ENCODE data around the gene TMPRSS11D. TPM values are rescaled to one million over a fixed set of nuclear protein-coding genes. Genes with fewer than 3 reads are reported as not detected.
A peak's percentile ranks its signal among the peaks of the same experiment; 100 is the strongest.

The TMPRSS11D gene
- total and polyA plus RNA-seq, 2 of the 4 experiments (the other 2 are of a cell fraction): not detected

DNA sequence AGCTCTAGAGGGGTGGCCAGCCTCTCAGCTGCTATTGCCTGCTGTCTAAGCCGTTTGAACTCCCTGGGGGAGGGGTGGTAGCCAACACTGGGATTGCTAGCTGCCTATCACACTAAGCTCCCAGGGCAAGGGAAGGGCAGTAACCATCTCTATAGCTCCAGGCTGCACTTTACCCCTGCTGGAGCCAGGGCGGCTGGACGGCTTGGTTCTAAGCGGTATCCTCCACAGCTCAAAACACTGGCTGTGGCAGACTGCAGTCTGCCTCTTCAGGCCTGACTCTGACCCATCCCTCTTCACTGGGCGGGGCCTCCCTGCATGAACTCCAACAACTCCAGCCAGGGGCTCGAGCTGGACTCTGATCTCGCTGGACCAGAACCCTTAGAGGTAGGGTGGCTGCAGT lies 74.3 kb downstream of the TMPRSS11D start:
- Histone ChIP-seq H3K9me3 (ENCODE audit: control insufficient read depth, insufficient read depth, low read length) (no peaks in the 10 kb centered on the region), H3K4me2 (ENCODE audit: low read depth, low read length) (no peak overlapping the region), H2AK9ac (replicated peaks; ENCODE audit: low read depth, low read length, poor library complexity) (no peak overlapping the region), H4K5ac (ENCODE audit: low read depth, low read length) (no peak overlapping the region), H2BK5ac (ENCODE audit: low read depth, low read length, poor library complexity, severe bottlenecking) (no peak overlapping the region), H3K56ac (ENCODE audit: extremely low read depth, insufficient read depth, low read length) (no peak overlapping the region), H3K18ac (ENCODE audit: low read depth, low read length) (no peak overlapping the region), H3K27me3 (ENCODE audit: control insufficient read depth, insufficient read depth, low read length) (no peaks in the 10 kb centered on the region), H2AFZ (replicated peaks; ENCODE audit: low read length, poor library complexity) (peak overlapping the region; percentile 13), H4K8ac (ENCODE audit: low read depth in 2 of 2, low read length in 2 of 2) (no peak overlapping the region), H2BK120ac (ENCODE audit: low read depth, low read length) (no peak overlapping the region), H3K9me1 (ENCODE audit: insufficient read depth, low read length) (no peaks in the 10 kb centered on the region), H3K4me1 (ENCODE audit: control insufficient read depth, insufficient read depth, low read length) (no peaks in the 10 kb centered on the region), H3K23ac (ENCODE audit: low read depth, low read length) (no peak overlapping the region), H2BK20ac (ENCODE audit: low read depth, low read length) (no peak overlapping the region), H2BK15ac (ENCODE audit: low read depth, low read length) (no peak overlapping the region), H3K4ac (ENCODE audit: low read depth, low read length) (no peak overlapping the region), H3K36me3 (ENCODE audit: control insufficient read depth, insufficient read depth, low read length) (no peaks in the 10 kb centered on the region), H3K9ac (ENCODE audit: low read depth, low read length) (no peak overlapping the region), H3K14ac (replicated peaks; ENCODE audit: low read depth, low read length) (no peak overlapping the region), H2AK5ac (ENCODE audit: low read depth, low read length) (no peak overlapping the region), H3K27ac (ENCODE audit: insufficient read depth, low read length) (no peak overlapping the region), H3K4me3 (ENCODE audit: insufficient read depth, low read depth, low read length) (no peak overlapping the region), H3K79me1 (ENCODE audit: low read depth in 1 of 2, low read length in 2 of 2) (no peaks in the 10 kb centered on the region), H4K20me1 (ENCODE audit: insufficient read depth, low read length) (no peaks in the 10 kb centered on the region), H4K91ac (ENCODE audit: insufficient read depth, low read depth, low read length) (no peak overlapping the region)
- BruUV-seq (replicated peaks): no TSS peak
- CTCF ChIA-PET: interaction anchor here (0.7 kb wide), 1 partner anchor 71 kb away, joined by 6 read pairs; no protein-coding TSS in a partner anchor
- POLR2A ChIA-PET (ENCODE audit: unreplicated experiment): no interaction called here
- DNase-seq (no peak), ATAC-seq (ENCODE audit: low read depth) (no peak)
- in situ Hi-C loops (cut with MboI; ENCODE audit: low sequenced_read_pairs): no loop called here
- intact Hi-C loops (cut with micrococcal nuclease): no loop called here
- WGBS, 2 experiments (ENCODE audit: extremely low coverage in 2 of 2, insufficient read length in 1 of 2): no CpG with 5 or more reads among the region's 7 CpGs
- dilution Hi-C loops (cut with HindIII; ENCODE audit: low sequenced_read_pairs, unreplicated experiment): no loop called here
- TF ChIP-seq MAFK (IDR thresholded peaks at IDR 0.05; ENCODE audit: low read depth, low read length): no peak
- no peak for TF ChIP-seq MXI1 (IDR thresholded peaks at IDR 0.05; ENCODE audit: borderline replicate concordance, low read depth, low read length)
- TF ChIP-seq, protein P1, sequence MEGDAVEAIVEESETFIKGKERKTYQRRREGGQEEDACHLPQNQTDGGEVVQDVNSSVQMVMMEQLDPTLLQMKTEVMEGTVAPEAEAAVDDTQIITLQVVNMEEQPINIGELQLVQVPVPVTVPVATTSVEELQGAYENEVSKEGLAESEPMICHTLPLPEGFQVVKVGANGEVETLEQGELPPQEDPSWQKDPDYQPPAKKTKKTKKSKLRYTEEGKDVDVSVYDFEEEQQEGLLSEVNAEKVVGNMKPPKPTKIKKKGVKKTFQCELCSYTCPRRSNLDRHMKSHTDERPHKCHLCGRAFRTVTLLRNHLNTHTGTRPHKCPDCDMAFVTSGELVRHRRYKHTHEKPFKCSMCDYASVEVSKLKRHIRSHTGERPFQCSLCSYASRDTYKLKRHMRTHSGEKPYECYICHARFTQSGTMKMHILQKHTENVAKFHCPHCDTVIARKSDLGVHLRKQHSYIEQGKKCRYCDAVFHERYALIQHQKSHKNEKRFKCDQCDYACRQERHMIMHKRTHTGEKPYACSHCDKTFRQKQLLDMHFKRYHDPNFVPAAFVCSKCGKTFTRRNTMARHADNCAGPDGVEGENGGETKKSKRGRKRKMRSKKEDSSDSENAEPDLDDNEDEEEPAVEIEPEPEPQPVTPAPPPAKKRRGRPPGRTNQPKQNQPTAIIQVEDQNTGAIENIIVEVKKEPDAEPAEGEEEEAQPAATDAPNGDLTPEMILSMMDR (conservative IDR thresholded peaks at IDR 0.05; ENCODE audit: low read depth, low read length): no peak
- no peak for TF ChIP-seq MAZ (IDR thresholded peaks at IDR 0.05; ENCODE audit: borderline replicate concordance, low read depth, low read length)
- TF ChIP-seq BHLHE40 (IDR thresholded peaks at IDR 0.05; ENCODE audit: low read depth, low read length): no peak
- TF ChIP-seq SMC3 (IDR thresholded peaks at IDR 0.05; ENCODE audit: low read depth, low read length): no peak
- TF ChIP-seq RFX5 (IDR thresholded peaks at IDR 0.05; ENCODE audit: low read depth, low read length): no peak
- no peak for TF ChIP-seq CEBPB (IDR thresholded peaks at IDR 0.05; ENCODE audit: low read depth, low read length)
- TF ChIP-seq POLR2A (IDR thresholded peaks at IDR 0.05; ENCODE audit: low read depth, low read length): no peak
- TF ChIP-seq CHD1 (IDR thresholded peaks at IDR 0.05; ENCODE audit: low read depth, low read length): no peak
- no peak for TF ChIP-seq FOS (IDR thresholded peaks at IDR 0.05; ENCODE audit: low read depth, low read length)
- TF ChIP-seq, protein P2, sequence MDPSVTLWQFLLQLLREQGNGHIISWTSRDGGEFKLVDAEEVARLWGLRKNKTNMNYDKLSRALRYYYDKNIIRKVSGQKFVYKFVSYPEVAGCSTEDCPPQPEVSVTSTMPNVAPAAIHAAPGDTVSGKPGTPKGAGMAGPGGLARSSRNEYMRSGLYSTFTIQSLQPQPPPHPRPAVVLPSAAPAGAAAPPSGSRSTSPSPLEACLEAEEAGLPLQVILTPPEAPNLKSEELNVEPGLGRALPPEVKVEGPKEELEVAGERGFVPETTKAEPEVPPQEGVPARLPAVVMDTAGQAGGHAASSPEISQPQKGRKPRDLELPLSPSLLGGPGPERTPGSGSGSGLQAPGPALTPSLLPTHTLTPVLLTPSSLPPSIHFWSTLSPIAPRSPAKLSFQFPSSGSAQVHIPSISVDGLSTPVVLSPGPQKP (IDR thresholded peaks at IDR 0.05; ENCODE audit: borderline replicate concordance, low read depth, low read length): no peak
- TF ChIP-seq RAD21 (IDR thresholded peaks at IDR 0.05; ENCODE audit: low read length): no peak
- TF ChIP-seq NFE2L2 (IDR thresholded peaks at IDR 0.05; ENCODE audit: low read depth, low read length): no peak
- TF ChIP-seq, protein P3, sequence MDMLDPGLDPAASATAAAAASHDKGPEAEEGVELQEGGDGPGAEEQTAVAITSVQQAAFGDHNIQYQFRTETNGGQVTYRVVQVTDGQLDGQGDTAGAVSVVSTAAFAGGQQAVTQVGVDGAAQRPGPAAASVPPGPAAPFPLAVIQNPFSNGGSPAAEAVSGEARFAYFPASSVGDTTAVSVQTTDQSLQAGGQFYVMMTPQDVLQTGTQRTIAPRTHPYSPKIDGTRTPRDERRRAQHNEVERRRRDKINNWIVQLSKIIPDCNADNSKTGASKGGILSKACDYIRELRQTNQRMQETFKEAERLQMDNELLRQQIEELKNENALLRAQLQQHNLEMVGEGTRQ (IDR thresholded peaks at IDR 0.05; ENCODE audit: low read depth, low read length): no peak
- TF ChIP-seq RCOR1 (IDR thresholded peaks at IDR 0.05; ENCODE audit: insufficient replicate concordance, low read length): no peak
